CD4-positive, alpha-beta T cell treated with Interleukin-1 beta for 1 hour (primary cell): Measurements from ENCODE around the gene PPCS.
"Not testable (repeated sequence)": the region's sequence is repeated elsewhere in the genome, so short reads cannot be mapped to it uniquely, and the experiment has no call there.

Experiments
- DNase-seq, 2 donors: peaks; one replicate each; pipeline ENCODE4 v3.0.0-alpha.2; 2020 to 2022

PPCS gene

GRCh38 chr1:42454403-42454802 is 1.9 kb upstream of the PPCS start:
- DNase-seq: no peak

GRCh38 chr1:42456754-42457089 is 379 bp downstream of the PPCS start:
- DNase-seq: peak; percentile 61 to 62

GRCh38 chr1:42461196-42461595 is 4.9 kb downstream of the PPCS start:
- no peak for DNase-seq

- peak; percentile 98 for DNase-seq
These were observed 6.8 kb downstream of the PPCS start, which contains the start of gene CCDC30 for GRCh38 chr1:42462828-42463763. Gene CCDC30, plus strand, starts transcription at chr1:42463286. Its CDS starts 17,266 bp downstream, at chr1:42480552.

GRCh38 chr1:42463921-42464320 is 7.6 kb downstream of the PPCS start:
- no peak for DNase-seq

- DNase-seq: no peak
These were observed 9.7 kb downstream of the PPCS start for GRCh38 chr1:42466030-42466429.

- DNase-seq: no peak
These were observed 13.4 kb downstream of the PPCS start for GRCh38 chr1:42469727-42470126.

- DNase-seq: no peak
These were observed 20.3 kb downstream of the PPCS start for GRCh38 chr1:42476605-42477004.

GRCh38 chr1:42477354-42477753 is 21.0 kb downstream of the PPCS start:
- not testable (repeated sequence) for DNase-seq

- DNase-seq: no peak
These were observed 21.4 kb downstream of the PPCS start for GRCh38 chr1:42477775-42478174.

GRCh38 chr1:42479621-42480020 is 23.3 kb downstream of the PPCS start:
- DNase-seq: no peak

- DNase-seq: no peak
These were observed 24.6 kb downstream of the PPCS start for GRCh38 chr1:42480921-42481320.

- DNase-seq: no peak
These were observed 26.4 kb downstream of the PPCS start for GRCh38 chr1:42482635-42483153.

GRCh38 chr1:42484382-42484781 is 28.0 kb downstream of the PPCS start:
- DNase-seq: no peak

- no peak for DNase-seq
These were observed 33.9 kb downstream of the PPCS start for GRCh38 chr1:42490237-42490636.

GRCh38 chr1:42502031-42502430 is 45.7 kb downstream of the PPCS start:
- DNase-seq: not testable (repeated sequence)

GRCh38 chr1:42504535-42505128 is 48.3 kb downstream of the PPCS start:
- DNase-seq: no peak

- DNase-seq: no peak
These were observed 50.2 kb downstream of the PPCS start for GRCh38 chr1:42506576-42506975.
